AG04450 (cell line): ENCODE results near the gene KCNIP3. TPM values are rescaled to one million over a fixed set of nuclear protein-coding genes. Genes with fewer than 3 reads are reported as not detected.

ENCODE experiments used
- CTCF ChIA-PET: fragments of 300-600, 350-600 bp; formaldehyde crosslinking; extraction: SDS; loops from one replicate; lab custom pipeline; 2022; ENCODE audit warnings: antibody characterized with exemption, inconsistent platforms; lab: Charles Lee
- POLR2A ChIA-PET: fragments of 350-600 bp; formaldehyde crosslinking; extraction: SDS; loops from one replicate; lab custom pipeline; 2021; ENCODE audit warnings: antibody characterized with exemption, inconsistent platforms; lab: Yijun Ruan, JAX
- DNase-seq: peaks from one replicate; pipeline ENCODE4 v3.0.0-alpha.2; 2011; ENCODE audit warnings: low read depth, low spot score
- H3K27ac ChIP-seq: one replicate; pipeline ENCODE4 v1.5.1; 2012; ENCODE audit warnings: low read depth, low read length, control low read depth
- H3K27me3 ChIP-seq: one replicate; pipeline ENCODE4 v1.6.0; 2012; ENCODE audit warnings: low read length; ENCODE audit not compliant: control insufficient read depth, insufficient read depth
- H3K4me3 ChIP-seq: 2 replicates; pipeline ENCODE4 v1.5.1; 2011; ENCODE audit warnings: mild to moderate bottlenecking, low read depth, low read length, control low read depth
- H3K9me3 ChIP-seq: 2 replicates; pipeline ENCODE4 v1.5.1; 2012; ENCODE audit warnings: low read length; ENCODE audit not compliant: control insufficient read depth, insufficient read depth
- polyA plus RNA-seq: library from polyadenylated mRNA; depleted of rRNA; stranded (reverse); fragments of >200 nt; gene quantifications from 2 replicates; pipeline ENCODE4 v1.2.3, GENCODE V29; 2011
- TF ChIP-seq, protein P1 (sequence below): IDR thresholded peaks from 2 replicates; pipeline ENCODE4 v1.5.1; 2011; ENCODE audit warnings: low read depth, low read length, control low read depth, inconsistent platforms

Gene KCNIP3
- polyA plus RNA-seq, 1 experiment: 0.12 TPM

DNA sequence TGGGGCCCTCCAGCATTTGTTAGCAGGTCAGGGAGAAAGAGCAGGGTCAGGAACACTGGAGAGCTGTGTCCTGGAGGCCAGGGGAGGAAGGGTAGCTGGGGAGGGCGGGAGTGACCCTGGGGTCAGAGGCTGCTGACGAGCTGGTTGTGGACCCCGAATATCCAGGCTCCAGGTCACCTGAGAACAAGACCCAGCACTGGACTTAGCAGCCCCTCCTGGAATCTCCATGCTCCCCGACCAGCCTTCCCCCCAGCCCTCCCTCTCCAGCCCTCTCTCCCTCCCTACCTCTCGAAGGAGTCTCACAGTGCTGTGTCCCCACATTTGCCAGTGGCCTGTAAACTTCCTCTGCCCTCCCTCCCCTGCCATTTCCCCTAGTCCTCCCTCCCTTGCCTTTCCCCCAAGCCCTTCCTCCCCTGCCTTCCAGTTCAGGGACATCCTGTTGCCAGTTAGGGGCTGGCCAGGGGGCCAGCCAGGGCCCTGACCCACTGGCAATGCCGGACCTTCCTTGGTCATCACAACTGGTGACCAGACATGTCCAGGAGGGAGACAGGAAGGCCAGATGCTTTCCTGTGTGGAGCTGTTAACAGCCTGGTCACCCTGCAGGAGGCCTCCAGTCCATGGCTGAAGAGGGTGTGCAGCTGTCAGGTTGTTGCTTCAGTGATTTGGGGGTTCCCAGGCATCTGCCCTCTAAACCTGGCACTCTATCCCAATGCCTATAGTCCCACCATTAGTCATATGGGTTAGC lies 55.3 kb downstream of the KCNIP3 start:
- Histone ChIP-seq H3K9me3 (peaks cover 3% of the 10 kb centered on the region; the same call in 1 of the 2 replicates), H3K27ac (no peak overlapping the region), H3K27me3 (peaks cover 15% of the 10 kb centered on the region), H3K4me3 (no peak overlapping the region)
- CTCF ChIA-PET: no interaction called here
- TF ChIP-seq, protein P1, sequence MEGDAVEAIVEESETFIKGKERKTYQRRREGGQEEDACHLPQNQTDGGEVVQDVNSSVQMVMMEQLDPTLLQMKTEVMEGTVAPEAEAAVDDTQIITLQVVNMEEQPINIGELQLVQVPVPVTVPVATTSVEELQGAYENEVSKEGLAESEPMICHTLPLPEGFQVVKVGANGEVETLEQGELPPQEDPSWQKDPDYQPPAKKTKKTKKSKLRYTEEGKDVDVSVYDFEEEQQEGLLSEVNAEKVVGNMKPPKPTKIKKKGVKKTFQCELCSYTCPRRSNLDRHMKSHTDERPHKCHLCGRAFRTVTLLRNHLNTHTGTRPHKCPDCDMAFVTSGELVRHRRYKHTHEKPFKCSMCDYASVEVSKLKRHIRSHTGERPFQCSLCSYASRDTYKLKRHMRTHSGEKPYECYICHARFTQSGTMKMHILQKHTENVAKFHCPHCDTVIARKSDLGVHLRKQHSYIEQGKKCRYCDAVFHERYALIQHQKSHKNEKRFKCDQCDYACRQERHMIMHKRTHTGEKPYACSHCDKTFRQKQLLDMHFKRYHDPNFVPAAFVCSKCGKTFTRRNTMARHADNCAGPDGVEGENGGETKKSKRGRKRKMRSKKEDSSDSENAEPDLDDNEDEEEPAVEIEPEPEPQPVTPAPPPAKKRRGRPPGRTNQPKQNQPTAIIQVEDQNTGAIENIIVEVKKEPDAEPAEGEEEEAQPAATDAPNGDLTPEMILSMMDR: no peak
- DNase-seq: no peak
- POLR2A ChIA-PET: no interaction called here

DNA sequence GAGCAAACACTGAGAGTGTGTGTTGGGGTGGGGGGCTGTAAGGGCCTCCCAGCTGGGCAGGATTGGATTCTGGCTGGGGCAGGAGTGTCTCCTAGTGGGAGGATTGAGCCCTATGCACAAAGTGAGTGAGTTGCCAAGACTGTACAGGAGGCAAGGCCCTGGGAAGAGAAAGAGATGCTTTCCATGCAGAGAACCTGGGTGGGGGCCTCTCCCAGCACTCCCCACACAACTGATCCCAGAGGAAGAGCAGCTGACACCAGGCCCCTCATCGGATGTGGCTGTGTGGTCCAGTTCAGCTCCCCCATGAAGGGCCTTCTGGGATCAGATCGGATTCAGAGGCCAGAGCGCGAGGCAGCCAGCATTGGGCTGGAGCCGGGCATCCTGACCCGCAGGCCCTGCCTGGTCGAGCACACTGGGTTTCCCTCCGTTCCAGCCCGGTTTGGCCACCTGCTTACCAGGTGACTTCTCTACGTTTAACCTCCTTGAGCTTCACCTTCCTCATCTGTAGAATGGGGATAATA lies 56.0 kb downstream of the KCNIP3 start:
- POLR2A ChIA-PET: no interaction called here
- CTCF ChIA-PET: interaction anchor here (0.6 kb wide), 1 partner anchor 34 kb away, joined by 5 read pairs; no protein-coding TSS in a partner anchor
- Histone ChIP-seq H3K9me3 (peaks cover 6% of the 10 kb centered on the region; the same call in 1 of the 2 replicates), H3K4me3 (no peak overlapping the region), H3K27me3 (peaks cover 10% of the 10 kb centered on the region), H3K27ac (no peak overlapping the region)
- TF ChIP-seq, protein P1: no peak
- no peak for DNase-seq

DNA sequence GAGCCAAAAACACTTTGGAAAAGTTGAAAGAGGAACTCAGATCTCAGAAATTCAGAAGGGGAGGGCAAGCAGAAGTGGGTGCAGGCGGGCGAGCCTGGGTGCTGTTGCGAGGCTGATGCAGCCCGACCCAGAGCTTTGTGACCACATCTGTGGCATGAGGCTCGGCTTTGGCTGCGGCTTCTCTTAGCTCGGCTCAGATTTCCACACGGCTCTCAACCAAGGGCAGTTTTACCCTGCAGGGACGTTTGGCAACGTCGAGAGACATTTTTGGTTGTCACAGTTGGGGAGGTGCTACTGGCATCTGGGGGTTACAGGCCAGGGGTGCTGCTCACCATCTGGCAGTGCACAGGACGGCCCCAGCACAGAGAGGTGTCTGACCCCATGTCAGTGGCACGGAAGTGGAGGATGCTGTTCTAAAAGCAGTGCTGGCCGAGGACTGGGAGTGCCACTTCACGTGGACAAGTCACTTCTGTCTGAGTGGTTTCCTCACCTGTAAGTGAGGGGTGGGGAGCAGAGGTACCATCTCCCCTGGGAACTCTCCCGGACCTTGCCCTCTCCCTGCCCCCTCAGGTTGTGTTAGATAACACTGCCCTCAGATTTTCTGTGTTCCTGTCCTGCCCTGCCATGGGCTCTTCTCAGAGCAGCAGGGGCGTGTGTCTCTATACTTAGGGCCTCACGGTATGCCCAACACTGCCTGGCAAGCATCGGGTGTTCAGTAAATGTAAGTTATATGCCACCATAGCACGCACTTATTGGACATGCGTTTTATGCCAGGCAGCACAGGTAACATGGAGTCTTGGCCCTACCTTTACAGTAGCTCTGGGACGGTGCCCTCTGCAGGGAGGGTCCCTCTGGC lies 56.7 kb downstream of the KCNIP3 start:
- TF ChIP-seq, protein P1: no peak
- Histone ChIP-seq H3K27me3 (peaks cover 5% of the 10 kb centered on the region), H3K9me3 (peaks cover 6% of the 10 kb centered on the region; the same call in 1 of the 2 replicates), H3K4me3 (no peak overlapping the region), H3K27ac (no peak overlapping the region)
- no peak for DNase-seq
- POLR2A ChIA-PET: no interaction called here
- CTCF ChIA-PET: interaction anchor here (0.6 kb wide), 1 partner anchor 34 kb away, joined by 5 read pairs; no protein-coding TSS in a partner anchor

DNA sequence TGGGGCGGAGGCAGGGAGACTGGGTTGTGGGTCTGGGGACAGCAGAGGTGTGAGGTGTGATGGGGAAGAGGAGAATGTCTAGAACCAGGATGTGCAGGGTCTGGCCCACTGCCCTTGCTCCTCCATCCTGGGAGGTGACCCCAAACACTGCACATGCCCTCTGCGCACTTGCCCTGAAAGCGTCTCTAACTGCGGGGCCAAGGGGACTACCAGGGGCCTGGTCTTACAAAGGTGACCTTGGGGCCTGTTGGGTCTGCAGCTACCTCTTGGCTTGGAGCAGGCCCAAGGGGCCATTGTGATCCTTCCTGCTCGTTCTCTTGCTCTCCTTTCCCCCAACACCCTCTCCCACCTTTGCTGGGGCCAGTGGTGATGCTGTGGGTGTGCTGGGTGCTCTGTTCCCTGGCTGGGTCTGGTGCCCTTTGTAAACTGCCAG lies 57.3 kb downstream of the KCNIP3 start:
- no peak overlapping the region for H3K27ac ChIP-seq
- TF ChIP-seq, protein P1: no peak
- DNase-seq: no peak
- H3K27me3 ChIP-seq: peaks cover under 1% of the 10 kb centered on the region
- peaks cover 6% of the 10 kb centered on the region; the same call in 1 of the 2 replicates for H3K9me3 ChIP-seq
- H3K4me3 ChIP-seq: no peak overlapping the region
- POLR2A ChIA-PET: no interaction called here
- CTCF ChIA-PET: no interaction called here
